K562 (cell line): ENCODE data around the gene P4HB. TPM values are rescaled to one million over a fixed set of nuclear protein-coding genes. Genes with fewer than 3 reads are reported as not detected.

Experiments
- CREB5 ChIP-seq: fragments of 250-450 bp; sonication (Bioruptor Pico); IDR thresholded peaks from 2 replicates; pipeline ENCODE4 v1.5.0; 2020; ENCODE audit warnings: mild to moderate bottlenecking
- EP400 ChIP-seq: fragments of 450-650 bp; IDR thresholded peaks from 2 replicates; pipeline ENCODE4 v1.6.1; 2017; ENCODE audit warnings: antibody characterized with exemption, mild to moderate bottlenecking, moderate library complexity
- ILK ChIP-seq: fragments of 450-650 bp; IDR thresholded peaks from 2 replicates; pipeline ENCODE4 v1.6.1; 2016; ENCODE audit warnings: missing genetic modification characterization, low read depth, mild to moderate bottlenecking, missing compliant biosample characterization, moderate library complexity, borderline replicate concordance
- LARP7 ChIP-seq: fragments of 450-650 bp; IDR thresholded peaks from 2 replicates; pipeline ENCODE4 v1.6.1; 2016
- MYBL2 ChIP-seq, 2 experiments: fragments of 450-650 bp in 1 of 2; sonication (generic) in 1 of 2; formaldehyde crosslinking in 1 of 2; IDR thresholded peaks; 2 replicates each; pipeline versions ENCODE4 v1.6.1 to v1.8.1; 2017 to 2022; ENCODE audit warnings: borderline replicate concordance in 1 of 2, inconsistent platforms in 1 of 2, low read depth in 1 of 2, mild to moderate bottlenecking in 1 of 2, missing genetic modification reagents in 1 of 2, moderate library complexity in 1 of 2
- SMC3 ChIP-seq: conservative IDR thresholded peaks from 2 replicates; pipeline ENCODE4 v1.6.1; 2011; ENCODE audit warnings: low read depth, low read length, improper control_type of control experiment; ENCODE audit not compliant: insufficient read depth
- TEAD4 ChIP-seq, 2 experiments: sonication (generic) in 1 of 2; formaldehyde crosslinking in 1 of 2; IDR thresholded peaks; 2 replicates each; pipeline versions ENCODE4 v1.6.1 to v1.8.0; 2012 to 2022; ENCODE audit warnings: borderline replicate concordance in 1 of 2, inconsistent platforms in 1 of 2, low read length in 1 of 2, mild to moderate bottlenecking in 1 of 2, missing genetic modification reagents in 1 of 2
- ZNF644 ChIP-seq: fragments of 200-800 bp; sonication (Bioruptor generic); IDR thresholded peaks from 2 replicates; pipeline ENCODE4 v1.6.1; 2016; ENCODE audit warnings: low read depth, missing genetic modification characterization, missing compliant biosample characterization
- polyA plus RNA-seq, 8 experiments: library from polyadenylated mRNA; depleted of rRNA in 4 of 8; stranded (reverse) in 5 of 8; unstranded in 3 of 8; fragments of >200 nt; fragmentation: Nextera tagmentation in 2 of 8; fragmentation: Illumina TruSeq in 1 of 8; extraction: Ambion mirVana in 2 of 8; extraction: Trizol in 1 of 8; gene quantifications; 2 replicates each; pipeline versions ENCODE4 v1.2.1 to v1.2.3, GENCODE V29; 2011 to 2014; ENCODE audit warnings: inconsistent platforms in 1 of 8, missing spikeins in 1 of 8
- total RNA-seq, 7 experiments: library from RNA; depleted of rRNA in 6 of 7; stranded (reverse); fragments of >200 nt in 6 of 7; fragmentation: Illumina TruSeq in 2 of 7; extraction: Trizol in 2 of 7; gene quantifications; 2 replicates each; pipeline versions ENCODE4 v1.2.1 to v1.2.3, GENCODE V29; 2011 to 2021; ENCODE audit warnings: low replicate concordance in 1 of 7
- TF ChIP-seq, protein P1 (sequence below), 3 experiments: fragments of 200-800 bp in 1 of 3; sonication (Bioruptor generic) in 1 of 3; sonication (generic) in 1 of 3; formaldehyde crosslinking in 1 of 3; IDR thresholded peaks; 2 replicates each; pipeline versions ENCODE4 v1.6.1 to v1.8.0; 2016 to 2022; ENCODE audit warnings: mild to moderate bottlenecking in 2 of 3, missing compliant biosample characterization in 2 of 3, missing genetic modification characterization in 2 of 3, missing genetic modification reagents in 1 of 3
- TF ChIP-seq, protein P2 (sequence below), 2 experiments: IDR thresholded peaks; 2 replicates each; pipeline ENCODE4 v1.6.1; 2011; ENCODE audit warnings: borderline replicate concordance in 1 of 2, control low read depth in 1 of 2, low read depth in 1 of 2, low read length in 1 of 2, mild to moderate bottlenecking in 1 of 2, mixed read lengths in 1 of 2, moderate library complexity in 1 of 2; ENCODE audit not compliant: insufficient read depth in 1 of 2, insufficient read length in 1 of 2, poor library complexity in 1 of 2, severe bottlenecking in 1 of 2; ENCODE audit errors: extremely low read depth in 1 of 2
- TF ChIP-seq, protein P3 (sequence below): fragments of 450-650 bp; formaldehyde crosslinking; IDR thresholded peaks from 2 replicates; pipeline ENCODE4 v1.4.0; 2022; ENCODE audit warnings: missing genetic modification characterization
- TF ChIP-seq, protein P4 (sequence below): fragments of 250-450 bp; sonication (Bioruptor Pico); IDR thresholded peaks from 2 replicates; pipeline ENCODE4 v1.5.0; 2020; ENCODE audit warnings: mild to moderate bottlenecking, borderline replicate concordance
- TF ChIP-seq, protein P5 (sequence below): fragments of 450-650 bp; formaldehyde crosslinking; conservative IDR thresholded peaks from 2 replicates; pipeline ENCODE4 v1.4.0; 2022; ENCODE audit warnings: mild to moderate bottlenecking, missing genetic modification characterization

Gene P4HB
- total and polyA plus RNA-seq, 9 of the 15 experiments (the other 6 are each of a cell fraction or from before 2014, with no cell fraction given): 4.4 to 645 (median 325) TPM

DNA sequence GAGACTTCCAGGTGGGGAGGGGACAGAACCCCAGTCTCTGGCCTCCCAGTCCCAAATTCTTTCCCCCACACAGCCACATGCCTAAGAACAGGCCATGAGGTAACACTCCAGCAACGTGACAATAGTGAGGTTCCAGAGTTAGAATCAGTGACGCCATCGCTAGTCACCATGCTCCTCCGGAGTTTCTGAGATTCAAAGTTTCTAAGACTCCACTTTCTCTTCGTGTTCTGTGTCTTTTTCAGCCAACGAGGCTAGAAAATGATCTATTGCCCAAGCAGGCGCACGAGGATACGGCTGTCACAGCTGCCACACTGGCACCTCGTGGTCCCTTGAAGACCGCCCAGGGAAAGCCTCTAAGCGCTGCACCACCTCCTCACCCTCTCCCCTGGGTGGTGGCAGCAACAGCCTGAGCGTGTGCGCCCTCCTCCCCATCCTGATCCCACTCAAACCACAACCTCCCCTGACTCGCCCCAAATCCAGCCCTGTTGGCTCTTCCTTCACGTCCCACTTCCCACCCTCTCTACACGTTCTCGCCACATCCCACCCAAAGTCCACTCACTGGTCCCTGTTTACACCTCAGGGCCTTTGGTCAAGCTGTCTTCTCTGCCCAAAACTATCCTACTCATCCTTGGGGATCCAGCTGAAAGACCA lies 28.3 kb downstream of the P4HB start (continued):
- TF ChIP-seq ILK (tag) (no peak), ZNF644 (tag) (no peak), MYBL2 (IDR thresholded peaks at IDR 0.05; ENCODE audit: low read depth) (no peak), MYBL2 (CRISPR knock-in tag; IDR thresholded peaks at IDR 0.05; ENCODE audit: borderline replicate concordance) (no peak), SMC3 (no peak), EP400 (peak; percentile 64), CREB5 (CRISPR knock-in tag) (no peak), LARP7 (peak; percentile 41; the same call in 1 of the 2 replicates), TEAD4 (IDR thresholded peaks at IDR 0.05; ENCODE audit: low read length) (no peak), TEAD4 (CRISPR knock-in tag; IDR thresholded peaks at IDR 0.05; ENCODE audit: borderline replicate concordance) (no peak)
- TF ChIP-seq, protein P1, sequence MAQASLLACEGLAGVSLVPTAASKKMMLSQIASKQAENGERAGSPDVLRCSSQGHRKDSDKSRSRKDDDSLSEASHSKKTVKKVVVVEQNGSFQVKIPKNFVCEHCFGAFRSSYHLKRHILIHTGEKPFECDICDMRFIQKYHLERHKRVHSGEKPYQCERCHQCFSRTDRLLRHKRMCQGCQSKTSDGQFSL (CRISPR knock-in tag; IDR thresholded peaks at IDR 0.05): peak; percentile 27; the same call in 1 of the 2 replicates
- TF ChIP-seq, protein P1 (tag; IDR thresholded peaks at IDR 0.05): no peak
- TF ChIP-seq, protein P2, sequence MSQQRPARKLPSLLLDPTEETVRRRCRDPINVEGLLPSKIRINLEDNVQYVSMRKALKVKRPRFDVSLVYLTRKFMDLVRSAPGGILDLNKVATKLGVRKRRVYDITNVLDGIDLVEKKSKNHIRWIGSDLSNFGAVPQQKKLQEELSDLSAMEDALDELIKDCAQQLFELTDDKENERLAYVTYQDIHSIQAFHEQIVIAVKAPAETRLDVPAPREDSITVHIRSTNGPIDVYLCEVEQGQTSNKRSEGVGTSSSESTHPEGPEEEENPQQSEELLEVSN (IDR thresholded peaks at IDR 0.05; ENCODE audit: borderline replicate concordance in 1 of 2, extremely low read depth in 1 of 2, insufficient read depth in 1 of 2, insufficient read length in 1 of 2, low read depth in 1 of 2, low read length in 1 of 2, poor library complexity in 1 of 2, severe bottlenecking in 1 of 2): peak in 1 of 2 experiments; percentile 24
- TF ChIP-seq, protein P3, sequence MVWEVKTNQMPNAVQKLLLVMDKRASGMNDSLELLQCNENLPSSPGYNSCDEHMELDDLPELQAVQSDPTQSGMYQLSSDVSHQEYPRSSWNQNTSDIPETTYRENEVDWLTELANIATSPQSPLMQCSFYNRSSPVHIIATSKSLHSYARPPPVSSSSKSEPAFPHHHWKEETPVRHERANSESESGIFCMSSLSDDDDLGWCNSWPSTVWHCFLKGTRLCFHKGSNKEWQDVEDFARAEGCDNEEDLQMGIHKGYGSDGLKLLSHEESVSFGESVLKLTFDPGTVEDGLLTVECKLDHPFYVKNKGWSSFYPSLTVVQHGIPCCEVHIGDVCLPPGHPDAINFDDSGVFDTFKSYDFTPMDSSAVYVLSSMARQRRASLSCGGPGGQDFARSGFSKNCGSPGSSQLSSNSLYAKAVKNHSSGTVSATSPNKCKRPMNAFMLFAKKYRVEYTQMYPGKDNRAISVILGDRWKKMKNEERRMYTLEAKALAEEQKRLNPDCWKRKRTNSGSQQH (CRISPR knock-in tag): peak; percentile 52; the same call in 1 of the 2 replicates
- TF ChIP-seq, protein P4, sequence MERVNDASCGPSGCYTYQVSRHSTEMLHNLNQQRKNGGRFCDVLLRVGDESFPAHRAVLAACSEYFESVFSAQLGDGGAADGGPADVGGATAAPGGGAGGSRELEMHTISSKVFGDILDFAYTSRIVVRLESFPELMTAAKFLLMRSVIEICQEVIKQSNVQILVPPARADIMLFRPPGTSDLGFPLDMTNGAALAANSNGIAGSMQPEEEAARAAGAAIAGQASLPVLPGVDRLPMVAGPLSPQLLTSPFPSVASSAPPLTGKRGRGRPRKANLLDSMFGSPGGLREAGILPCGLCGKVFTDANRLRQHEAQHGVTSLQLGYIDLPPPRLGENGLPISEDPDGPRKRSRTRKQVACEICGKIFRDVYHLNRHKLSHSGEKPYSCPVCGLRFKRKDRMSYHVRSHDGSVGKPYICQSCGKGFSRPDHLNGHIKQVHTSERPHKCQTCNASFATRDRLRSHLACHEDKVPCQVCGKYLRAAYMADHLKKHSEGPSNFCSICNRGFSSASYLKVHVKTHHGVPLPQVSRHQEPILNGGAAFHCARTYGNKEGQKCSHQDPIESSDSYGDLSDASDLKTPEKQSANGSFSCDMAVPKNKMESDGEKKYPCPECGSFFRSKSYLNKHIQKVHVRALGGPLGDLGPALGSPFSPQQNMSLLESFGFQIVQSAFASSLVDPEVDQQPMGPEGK: no peak
- TF ChIP-seq, protein P5, sequence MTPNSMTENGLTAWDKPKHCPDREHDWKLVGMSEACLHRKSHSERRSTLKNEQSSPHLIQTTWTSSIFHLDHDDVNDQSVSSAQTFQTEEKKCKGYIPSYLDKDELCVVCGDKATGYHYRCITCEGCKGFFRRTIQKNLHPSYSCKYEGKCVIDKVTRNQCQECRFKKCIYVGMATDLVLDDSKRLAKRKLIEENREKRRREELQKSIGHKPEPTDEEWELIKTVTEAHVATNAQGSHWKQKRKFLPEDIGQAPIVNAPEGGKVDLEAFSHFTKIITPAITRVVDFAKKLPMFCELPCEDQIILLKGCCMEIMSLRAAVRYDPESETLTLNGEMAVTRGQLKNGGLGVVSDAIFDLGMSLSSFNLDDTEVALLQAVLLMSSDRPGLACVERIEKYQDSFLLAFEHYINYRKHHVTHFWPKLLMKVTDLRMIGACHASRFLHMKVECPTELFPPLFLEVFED (CRISPR knock-in tag): peak; percentile 77; the same call in 1 of the 2 replicates
